ENCODE data around the gene LRRC37A.
"Not testable (repeated sequence)": the region's sequence is repeated elsewhere in the genome, so short reads cannot be mapped to it uniquely, and the experiment has no call there.

Gene LRRC37A

GRCh38 chr17:46294831-46295230 is at the start of gene LRRC37A:
LRRC37A (plus strand) TSS chr17:46295131; CDS start chr17:46295134, 3 bp downstream.
- H3K27me3 Mint-ChIP-seq; ATAC-seq (ENCODE audit: low read depth); H3K4me1 Mint-ChIP-seq; H3K4me3 Mint-ChIP-seq; H3K9me3 Mint-ChIP-seq; H3K27ac Mint-ChIP-seq; H3K36me3 Mint-ChIP-seq; DNase-seq (ENCODE audit: low spot score in 2 of 2): not testable (repeated sequence)

- H3K27me3 Mint-ChIP-seq, H3K4me1 Mint-ChIP-seq: not testable (repeated sequence)
These were observed 45.8 kb upstream of the LRRC37A start for GRCh38 chr17:46249153-46249552.

GRCh38 chr17:46252804-46253203 is 42.1 kb upstream of the LRRC37A start:
- not testable (repeated sequence) for DNase-seq (ENCODE audit: low spot score in 2 of 2); ATAC-seq (ENCODE audit: low read depth); H3K9me3 Mint-ChIP-seq; H3K36me3 Mint-ChIP-seq; H3K27ac Mint-ChIP-seq; H3K4me1 Mint-ChIP-seq; H3K4me3 Mint-ChIP-seq; H3K27me3 Mint-ChIP-seq

More at GRCh38 chr17:46249153-46249552, 45.8 kb upstream of the LRRC37A start:
- not testable (repeated sequence) for H3K36me3 Mint-ChIP-seq; H3K9me3 Mint-ChIP-seq; H3K4me3 Mint-ChIP-seq; ATAC-seq (ENCODE audit: low read depth); DNase-seq (ENCODE audit: low spot score in 2 of 2); H3K27ac Mint-ChIP-seq

GRCh38 chr17:46253722-46254121 is 41.2 kb upstream of the LRRC37A start:
- not testable (repeated sequence) for H3K4me1 Mint-ChIP-seq, H3K4me3 Mint-ChIP-seq, H3K27me3 Mint-ChIP-seq, H3K36me3 Mint-ChIP-seq, H3K27ac Mint-ChIP-seq, H3K9me3 Mint-ChIP-seq
- DNase-seq (ENCODE audit: low spot score in 2 of 2) (peak; percentile 77 to 83), ATAC-seq (ENCODE audit: low read depth) (peak; percentile 98)

- not testable (repeated sequence) for DNase-seq (ENCODE audit: low spot score in 2 of 2); H3K4me3 Mint-ChIP-seq; H3K27me3 Mint-ChIP-seq; H3K27ac Mint-ChIP-seq; ATAC-seq (ENCODE audit: low read depth); H3K4me1 Mint-ChIP-seq; H3K36me3 Mint-ChIP-seq; H3K9me3 Mint-ChIP-seq
These were observed 40.7 kb upstream of the LRRC37A start for GRCh38 chr17:46254215-46254614.

GRCh38 chr17:46256369-46256768 is 38.6 kb upstream of the LRRC37A start:
- not testable (repeated sequence) for H3K4me1 Mint-ChIP-seq; H3K4me3 Mint-ChIP-seq; H3K9me3 Mint-ChIP-seq; H3K27me3 Mint-ChIP-seq; H3K36me3 Mint-ChIP-seq; ATAC-seq (ENCODE audit: low read depth); H3K27ac Mint-ChIP-seq; DNase-seq (ENCODE audit: low spot score in 2 of 2)

DNA sequence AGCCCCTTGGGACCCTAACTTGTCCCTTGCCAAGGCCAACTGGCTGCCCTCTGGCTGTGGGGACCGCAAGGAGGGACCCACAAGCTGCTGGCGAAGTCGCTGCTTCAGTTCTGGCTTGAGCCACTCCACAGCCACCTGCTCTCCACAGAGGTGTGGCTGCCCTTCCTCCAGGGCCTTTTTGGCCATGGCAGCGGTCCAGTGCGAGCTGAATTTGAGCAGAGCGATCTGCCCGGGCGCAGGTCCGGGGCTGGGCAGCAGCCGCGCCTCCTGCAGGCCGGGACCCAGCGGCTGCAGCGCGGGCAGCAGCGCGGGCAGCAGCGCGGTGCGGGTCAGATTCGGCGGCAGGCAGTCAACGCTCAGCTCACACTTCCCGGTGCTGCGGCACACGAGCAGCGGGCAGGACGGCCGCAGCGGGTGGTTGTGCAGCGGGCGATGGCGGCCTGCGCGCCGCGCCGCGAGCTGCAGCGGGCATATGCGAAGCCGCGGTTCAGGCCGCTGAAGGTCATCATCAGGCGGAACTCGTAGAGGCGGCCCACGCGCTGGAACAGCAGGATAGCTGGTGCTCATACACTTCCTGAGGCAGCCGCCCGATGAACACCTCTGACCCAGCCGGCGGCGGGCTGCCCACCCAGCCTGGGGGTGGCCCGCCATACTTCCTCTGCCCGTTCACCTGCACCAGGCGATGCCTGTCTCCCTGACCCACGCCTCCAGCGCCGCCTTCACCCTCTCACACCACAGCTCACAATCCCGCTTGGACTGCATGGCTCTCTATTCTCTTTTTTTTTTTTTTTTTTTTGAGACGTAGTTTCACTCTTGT is 34.9 kb upstream of the LRRC37A start:
- H3K27ac Mint-ChIP-seq; H3K4me1 Mint-ChIP-seq; DNase-seq (ENCODE audit: low spot score in 2 of 2); H3K36me3 Mint-ChIP-seq; H3K9me3 Mint-ChIP-seq; H3K27me3 Mint-ChIP-seq: not testable (repeated sequence)
- peak overlapping the region; percentile 82 for H3K4me3 Mint-ChIP-seq
- peak; percentile 76 for ATAC-seq (ENCODE audit: low read depth)

DNA sequence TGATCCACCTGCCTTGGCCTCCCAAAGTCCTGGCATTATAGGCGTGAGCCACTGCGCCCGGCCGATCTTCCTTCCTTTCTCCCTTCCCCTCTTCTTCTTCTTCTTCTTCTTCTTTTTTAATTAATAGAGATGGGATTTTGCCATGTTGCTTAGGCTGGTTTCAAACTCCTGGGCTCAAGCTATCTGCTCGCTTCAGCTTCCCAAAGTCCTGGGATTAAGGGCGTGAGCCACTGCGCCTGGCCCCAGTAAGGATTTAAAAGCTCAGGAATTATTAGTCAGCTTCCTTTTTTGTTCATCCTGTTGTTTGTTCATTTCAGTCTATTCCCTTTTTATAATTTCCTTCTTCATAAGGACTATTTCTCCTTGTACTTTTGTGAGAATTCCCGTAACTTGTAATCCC is 32.7 kb upstream of the LRRC37A start:
- no peak for DNase-seq (ENCODE audit: low spot score in 2 of 2)
- no peaks in the 10 kb centered on the region for H3K9me3 Mint-ChIP-seq

GRCh38 chr17:46264456-46265198 is 30.3 kb upstream of the LRRC37A start:
- Mint-ChIP-seq H3K9me3 (no peaks in the 10 kb centered on the region), H3K36me3 (no peaks in the 10 kb centered on the region), H3K4me1 (peaks cover 7% of the 10 kb centered on the region), H3K27me3 (no peaks in the 10 kb centered on the region), H3K27ac (peak overlapping the region; percentile 52), H3K4me3 (no peak overlapping the region)
- no peak for ATAC-seq (ENCODE audit: low read depth)
- DNase-seq (ENCODE audit: low spot score in 2 of 2) = no peak

More for the DNA sequence above, 32.7 kb upstream of the LRRC37A start:
- no peaks in the 10 kb centered on the region for H3K36me3 Mint-ChIP-seq
- peaks cover 7% of the 10 kb centered on the region for H3K4me1 Mint-ChIP-seq
- ATAC-seq (ENCODE audit: low read depth) = no peak
- no peaks in the 10 kb centered on the region for H3K27me3 Mint-ChIP-seq
- no peak overlapping the region for H3K27ac Mint-ChIP-seq
- no peak overlapping the region for H3K4me3 Mint-ChIP-seq

GRCh38 chr17:46266063-46266655 is 28.8 kb upstream of the LRRC37A start:
- H3K9me3 Mint-ChIP-seq; H3K27me3 Mint-ChIP-seq; H3K4me1 Mint-ChIP-seq; H3K36me3 Mint-ChIP-seq; DNase-seq (ENCODE audit: low spot score in 2 of 2): not testable (repeated sequence)
- ATAC-seq (ENCODE audit: low read depth) = peak; percentile 6
- peak overlapping the region; percentile 93 for H3K27ac Mint-ChIP-seq
- H3K4me3 Mint-ChIP-seq = peak overlapping the region; percentile 86

- no peaks in the 10 kb centered on the region for H3K36me3 Mint-ChIP-seq
- peak; percentile 83 to 92 for DNase-seq (ENCODE audit: low spot score in 2 of 2)
These were observed 28.0 kb upstream of the LRRC37A start for GRCh38 chr17:46266656-46267544.

GRCh38 chr17:46270032-46270431 is 24.9 kb upstream of the LRRC37A start:
- DNase-seq (ENCODE audit: low spot score in 2 of 2) = no peak
- no peaks in the 10 kb centered on the region for H3K9me3 Mint-ChIP-seq
- no peaks in the 10 kb centered on the region for H3K36me3 Mint-ChIP-seq
- no peaks in the 10 kb centered on the region for H3K27me3 Mint-ChIP-seq
- no peak overlapping the region for H3K27ac Mint-ChIP-seq
- no peak overlapping the region for H3K4me3 Mint-ChIP-seq
- peaks cover 7% of the 10 kb centered on the region for H3K4me1 Mint-ChIP-seq
- ATAC-seq (ENCODE audit: low read depth) = no peak

More at GRCh38 chr17:46266656-46267544, 28.0 kb upstream of the LRRC37A start:
- peak; percentile 89 for ATAC-seq (ENCODE audit: low read depth)
- Mint-ChIP-seq H3K27ac (peak overlapping the region; percentile 93), H3K27me3 (no peaks in the 10 kb centered on the region), H3K4me3 (peak overlapping the region; percentile 96), H3K4me1 (peaks cover 7% of the 10 kb centered on the region), H3K9me3 (no peaks in the 10 kb centered on the region)

- H3K4me3 Mint-ChIP-seq = no peak overlapping the region
- H3K9me3 Mint-ChIP-seq = no peaks in the 10 kb centered on the region
- no peaks in the 10 kb centered on the region for H3K27me3 Mint-ChIP-seq
- no peak overlapping the region for H3K27ac Mint-ChIP-seq
- ATAC-seq (ENCODE audit: low read depth) (no peak), DNase-seq (ENCODE audit: low spot score in 2 of 2) (no peak)
- H3K4me1 Mint-ChIP-seq = no peaks in the 10 kb centered on the region
- no peaks in the 10 kb centered on the region for H3K36me3 Mint-ChIP-seq
These were observed 21.2 kb upstream of the LRRC37A start for GRCh38 chr17:46273541-46274236.

Data from memory B cell (primary cell).